Measurements from ENCODE around the gene NFKBIE.
"Not testable (repeated sequence)": the region's sequence is repeated elsewhere in the genome, so short reads cannot be mapped to it uniquely, and the experiment has no call there.

The NFKBIE gene, protein sequence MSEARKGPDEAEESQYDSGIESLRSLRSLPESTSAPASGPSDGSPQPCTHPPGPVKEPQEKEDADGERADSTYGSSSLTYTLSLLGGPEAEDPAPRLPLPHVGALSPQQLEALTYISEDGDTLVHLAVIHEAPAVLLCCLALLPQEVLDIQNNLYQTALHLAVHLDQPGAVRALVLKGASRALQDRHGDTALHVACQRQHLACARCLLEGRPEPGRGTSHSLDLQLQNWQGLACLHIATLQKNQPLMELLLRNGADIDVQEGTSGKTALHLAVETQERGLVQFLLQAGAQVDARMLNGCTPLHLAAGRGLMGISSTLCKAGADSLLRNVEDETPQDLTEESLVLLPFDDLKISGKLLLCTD

DNA sequence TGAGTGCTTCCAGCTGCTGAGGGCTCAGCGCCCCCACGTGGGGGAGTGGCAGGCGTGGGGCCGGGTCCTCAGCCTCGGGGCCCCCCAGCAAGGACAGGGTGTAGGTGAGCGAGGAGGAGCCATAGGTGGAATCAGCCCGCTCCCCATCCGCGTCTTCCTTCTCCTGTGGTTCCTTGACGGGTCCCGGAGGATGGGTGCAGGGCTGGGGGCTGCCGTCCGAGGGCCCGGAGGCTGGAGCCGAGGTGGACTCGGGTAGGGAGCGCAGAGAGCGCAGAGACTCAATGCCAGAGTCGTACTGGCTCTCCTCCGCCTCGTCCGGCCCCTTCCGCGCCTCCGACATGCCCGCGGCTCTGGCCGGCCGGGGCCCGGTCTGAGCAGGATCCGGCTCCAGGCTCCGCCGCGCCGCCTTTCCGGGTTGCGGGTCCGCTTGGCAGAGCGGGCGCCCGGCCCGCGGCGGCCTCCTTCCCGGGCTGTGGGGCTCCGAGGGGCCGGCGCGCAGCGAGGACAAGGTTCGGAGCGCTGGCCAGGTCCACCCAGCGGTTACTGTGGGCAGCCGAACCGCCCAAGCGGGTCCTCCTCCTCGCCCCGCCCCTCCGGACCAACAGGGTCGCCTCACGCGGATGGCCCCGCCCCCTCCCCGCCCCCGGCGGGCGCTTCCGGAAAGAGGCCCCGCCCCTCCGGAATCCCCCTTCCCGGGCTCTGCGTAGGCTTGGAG, at the start of gene NFKBIE:
NFKBIE (minus strand) TSS at position 545 of the 715 bp plus-strand sequence; CDS start at position 340, 205 bp downstream.
- peak; percentile 97 for DNase-seq

DNA sequence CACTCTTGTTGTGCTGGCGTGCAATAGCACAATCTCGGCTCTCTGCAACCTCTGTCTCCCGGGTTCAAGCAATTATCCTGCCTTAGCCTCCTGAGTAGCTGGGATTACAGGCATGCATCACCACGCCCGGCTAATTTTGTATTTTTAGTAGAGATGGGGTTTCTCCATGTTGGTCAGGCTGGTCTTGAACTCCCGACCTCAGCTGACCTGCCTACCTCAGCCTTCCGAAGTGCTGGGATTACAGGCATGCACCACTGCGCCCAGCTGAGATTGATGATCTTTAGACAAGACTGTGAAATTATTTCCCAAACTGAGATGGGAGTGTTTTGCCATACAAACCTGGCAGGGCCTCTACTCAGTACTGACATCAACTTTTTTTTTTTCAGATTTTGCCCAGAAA, 49.3 kb upstream of the NFKBIE start:
- not testable (repeated sequence) for DNase-seq

DNA sequence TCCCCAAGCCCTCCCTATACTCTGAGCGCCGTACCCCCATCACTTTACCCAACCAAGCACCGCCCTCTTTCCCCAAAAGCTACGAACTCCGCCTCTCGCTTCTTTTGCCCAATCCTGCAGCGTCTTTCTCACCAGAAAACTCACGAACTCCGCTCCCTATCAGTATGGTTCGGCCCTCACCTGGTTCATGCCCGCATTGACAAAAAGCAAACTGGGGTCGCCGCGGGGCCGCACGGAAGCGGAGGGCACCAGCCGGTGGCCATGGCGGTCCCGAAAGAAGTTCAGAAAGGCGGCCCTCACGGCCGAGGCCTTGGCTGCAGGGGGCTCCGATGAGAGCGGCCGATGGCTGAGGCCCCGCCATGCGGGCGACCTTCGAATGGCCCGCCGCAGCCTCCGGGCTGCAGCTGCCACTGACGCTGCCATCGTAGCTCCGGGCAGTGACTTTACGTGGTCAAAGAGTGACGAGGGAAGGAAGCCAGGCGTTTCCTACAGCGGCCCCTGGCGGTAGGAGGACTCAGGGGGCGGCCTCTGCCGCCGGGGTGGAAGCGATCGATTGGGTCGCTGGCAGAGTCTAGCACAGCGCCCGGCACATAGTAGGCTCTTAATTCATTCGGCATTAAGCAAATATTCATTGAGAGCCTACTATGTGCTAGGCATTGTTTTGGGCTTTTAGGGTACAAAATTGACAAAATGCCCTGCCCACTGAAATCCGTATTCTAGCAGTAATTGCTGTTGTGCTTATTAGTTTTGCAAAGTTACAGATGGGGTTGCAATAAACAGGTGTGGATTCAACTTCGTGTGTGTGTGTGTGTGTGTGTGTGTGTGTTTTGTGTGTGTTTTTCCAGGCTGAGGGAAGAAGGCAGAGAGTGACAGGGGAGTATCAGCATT, 47.8 kb upstream of the NFKBIE start, which contains the start of gene AARS2:
AARS2 (minus strand) TSS at position 447 of the 888 bp plus-strand sequence; CDS start at position 423, 24 bp downstream.
- DNase-seq, result peak; percentile 89

DNA sequence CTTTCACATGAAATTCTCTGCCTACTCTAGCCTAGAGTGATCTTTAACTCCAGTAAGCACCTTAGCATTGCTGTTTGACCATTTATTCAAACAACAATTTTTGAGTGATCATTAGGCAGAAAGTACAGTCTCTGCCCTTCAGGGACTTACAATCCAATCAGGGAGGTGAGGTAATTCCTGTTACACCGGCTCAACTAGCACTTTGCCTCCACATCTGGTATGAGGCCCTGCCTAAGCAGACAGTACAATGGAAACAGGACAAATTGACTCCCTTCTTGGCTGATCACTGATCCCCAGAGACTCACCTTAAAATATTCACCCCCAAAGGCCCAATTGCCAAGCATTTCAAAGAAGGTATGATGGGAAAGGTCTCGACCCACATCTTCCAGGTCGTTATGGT, 46.4 kb upstream of the NFKBIE start:
- DNase-seq, result no peak

DNA sequence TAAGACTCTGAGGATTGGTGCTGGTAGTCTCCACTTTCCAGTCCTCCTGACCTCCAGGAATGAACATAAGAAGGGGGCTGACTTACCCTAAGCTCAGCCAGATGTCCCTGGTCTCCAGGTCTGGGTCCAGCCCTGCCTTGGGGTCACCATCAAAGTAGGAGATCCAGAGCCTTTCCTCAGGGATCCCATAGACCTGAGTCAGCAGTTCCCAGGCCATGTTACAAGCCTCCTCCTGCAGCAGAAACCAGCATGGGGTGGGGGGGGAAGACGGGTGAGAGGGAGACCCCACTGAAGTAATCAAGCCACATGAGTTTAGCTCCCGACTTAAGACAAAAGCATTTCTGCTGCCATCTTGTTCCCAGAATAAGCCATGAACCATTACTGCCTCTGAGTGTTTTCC, 46.0 kb upstream of the NFKBIE start:
- no peak for DNase-seq

DNA sequence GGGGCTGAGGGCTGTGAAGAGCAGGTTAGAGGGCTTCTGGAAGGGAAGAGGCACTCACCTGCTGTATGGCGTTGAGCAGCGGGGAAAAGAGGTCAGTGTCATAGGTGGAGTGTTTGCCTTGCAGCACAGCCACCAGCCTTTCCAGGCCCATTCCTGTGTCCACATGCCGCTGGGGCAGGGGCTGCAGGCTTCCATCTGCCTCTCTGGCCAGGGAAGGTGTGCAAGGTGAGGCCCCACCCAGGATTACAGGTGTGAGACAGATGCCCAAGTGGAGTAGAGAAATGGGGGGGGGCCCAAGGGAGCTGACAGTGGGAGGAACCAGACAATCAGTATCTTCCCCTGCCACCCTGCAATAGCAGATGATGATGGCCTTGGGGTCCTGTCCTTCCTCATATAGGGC, 44.9 kb upstream of the NFKBIE start:
- DNase-seq, result no peak

DNA sequence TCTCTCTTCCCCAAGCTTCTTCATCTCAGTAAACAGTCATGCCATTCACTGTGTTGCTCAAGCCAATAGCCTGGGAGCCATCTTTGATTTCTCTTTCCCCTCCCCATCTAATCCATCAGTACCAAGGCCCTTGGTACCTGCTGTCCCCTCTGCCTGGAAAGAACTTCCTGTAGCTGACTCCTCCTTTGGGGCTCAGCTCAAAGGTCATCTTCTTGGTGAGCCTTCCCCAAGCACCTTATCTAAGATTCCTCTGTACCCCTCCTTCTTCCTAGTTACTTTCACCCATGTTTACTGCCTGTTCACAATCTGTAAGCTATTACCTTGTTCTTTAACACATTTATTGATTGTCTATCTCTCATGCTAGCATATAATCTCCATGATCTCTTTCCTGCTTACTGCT, 44.3 kb upstream of the NFKBIE start:
- DNase-seq, result no peak

DNA sequence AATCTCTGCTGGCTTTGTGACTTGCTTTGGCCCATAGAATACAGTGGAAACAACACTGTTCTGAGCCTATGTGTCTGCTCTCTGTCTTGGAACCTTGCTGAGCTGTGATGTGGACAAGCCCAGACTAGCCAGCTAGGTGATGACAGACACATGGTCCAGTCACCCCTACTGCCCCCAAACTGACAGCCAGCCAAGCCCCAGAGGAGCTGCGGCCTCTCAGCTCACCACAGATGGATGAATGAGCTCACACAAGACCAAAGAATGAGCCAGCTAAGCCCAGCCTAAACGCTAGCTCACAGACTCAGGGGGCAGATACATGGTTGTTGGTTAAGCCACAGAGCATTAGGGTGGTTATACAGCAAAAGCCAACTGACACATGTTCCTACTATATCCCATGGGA, 43.7 kb upstream of the NFKBIE start:
- DNase-seq, result no peak

DNA sequence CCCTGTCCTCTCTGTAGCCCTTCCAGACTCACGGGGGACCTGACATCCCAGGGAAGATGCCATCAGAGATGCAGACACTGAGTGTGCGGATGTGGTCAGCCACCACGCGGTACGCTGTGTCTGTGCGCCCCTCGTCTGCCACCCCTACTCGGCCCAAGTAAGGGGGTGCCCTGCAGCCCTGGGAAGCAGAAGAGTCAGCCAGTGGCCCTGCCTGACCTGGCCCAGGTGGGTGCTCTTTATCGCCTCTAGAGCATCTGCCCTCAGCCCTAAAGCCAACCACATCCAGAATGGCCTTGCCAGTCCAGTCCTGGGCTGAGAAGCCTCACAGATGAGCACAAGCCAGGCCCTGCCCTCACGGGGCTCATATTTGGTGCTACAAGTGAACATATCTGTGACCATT, 41.9 kb upstream of the NFKBIE start:
- no peak for DNase-seq

DNA sequence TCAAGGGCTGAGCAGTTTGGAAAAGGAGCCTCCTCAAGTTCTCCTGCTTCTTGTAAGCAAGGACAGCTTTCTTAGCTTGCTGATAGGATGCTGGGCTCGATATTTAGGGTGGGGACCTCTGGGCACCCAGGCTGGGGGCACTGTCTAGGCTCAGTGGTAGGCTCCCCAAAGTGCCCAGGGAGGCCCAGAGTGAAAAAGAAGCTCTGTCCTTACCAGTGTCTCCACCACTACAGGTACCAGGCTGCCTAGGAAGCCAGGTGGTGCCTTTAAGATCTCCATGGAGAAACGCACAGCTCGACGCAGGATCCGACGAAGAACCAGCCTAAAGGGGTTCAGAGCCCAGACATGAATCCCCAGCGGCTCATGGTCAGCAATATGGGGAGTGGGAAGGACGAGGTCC, 41.4 kb upstream of the NFKBIE start:
- DNase-seq, result no peak

DNA sequence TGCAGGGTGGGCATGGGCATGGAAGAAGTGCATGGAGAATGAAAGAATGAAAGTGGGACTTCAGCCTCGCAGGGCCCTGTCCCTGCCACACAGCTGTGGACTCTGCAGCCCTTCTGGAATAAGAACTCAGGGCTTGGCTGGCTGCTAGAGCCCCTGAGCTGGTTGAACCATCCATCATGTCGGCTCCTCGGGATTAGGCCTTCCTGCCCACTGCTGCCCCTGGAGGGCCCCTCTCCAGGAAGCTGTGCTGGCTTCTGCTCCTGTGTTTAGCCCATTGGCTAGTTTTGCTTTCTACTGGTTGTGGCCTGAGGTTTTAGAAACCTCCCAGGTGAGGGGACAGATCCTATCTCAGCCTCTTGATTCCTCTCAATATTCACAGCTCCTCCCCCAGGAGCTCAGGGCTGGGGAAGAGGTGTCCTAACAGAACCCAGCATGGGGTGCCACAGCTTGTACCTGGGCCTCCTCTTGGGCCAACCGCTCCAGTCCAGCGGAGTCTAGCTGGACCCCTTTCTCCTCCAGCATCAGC, 39.9 kb upstream of the NFKBIE start:
- no peak for DNase-seq

DNA sequence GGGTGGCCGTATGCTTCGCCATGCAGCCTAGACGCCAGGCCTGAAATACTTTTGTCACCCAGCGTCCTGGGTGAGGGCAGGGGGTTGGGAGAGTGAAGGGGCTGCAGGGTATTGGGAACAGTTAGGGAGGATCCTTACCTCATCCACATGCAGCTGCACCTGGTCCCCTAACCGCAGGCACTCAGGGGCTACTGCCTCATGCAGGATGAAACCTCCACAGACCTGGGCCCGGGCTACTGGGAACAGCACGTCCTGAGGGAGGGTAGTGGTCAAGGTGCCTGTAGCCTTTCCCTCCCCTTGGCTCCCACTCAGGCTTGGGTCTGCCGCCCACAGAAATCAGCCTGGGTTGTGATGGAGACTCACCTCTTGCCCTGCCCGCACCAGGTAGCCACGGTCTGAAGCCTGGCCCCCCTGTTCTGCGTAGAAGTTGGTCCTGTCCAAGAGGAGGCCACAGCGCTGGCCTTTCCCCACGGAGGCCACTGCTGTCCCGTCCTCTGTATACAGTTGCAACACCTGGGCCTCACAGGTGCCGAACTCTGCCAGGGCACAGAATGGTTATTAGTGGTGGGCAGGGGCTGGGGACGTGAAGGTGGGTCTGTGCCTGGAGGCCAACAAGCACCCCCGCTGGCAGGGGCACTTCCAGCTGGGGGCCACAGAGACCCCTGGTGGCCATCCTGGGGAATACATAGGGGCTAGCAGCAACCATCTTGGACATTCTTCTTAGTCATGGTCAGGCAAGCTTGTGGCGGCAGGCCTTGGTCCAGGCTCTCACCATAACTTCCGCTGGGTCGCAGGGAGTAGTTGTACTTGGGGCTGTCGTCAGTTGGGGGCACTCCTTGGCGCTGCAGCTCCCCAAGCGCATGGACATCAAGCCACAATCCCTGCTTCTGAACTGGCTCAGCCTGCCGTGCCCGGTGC, 39.2 kb upstream of the NFKBIE start:
- peak; percentile 47 for DNase-seq

DNA sequence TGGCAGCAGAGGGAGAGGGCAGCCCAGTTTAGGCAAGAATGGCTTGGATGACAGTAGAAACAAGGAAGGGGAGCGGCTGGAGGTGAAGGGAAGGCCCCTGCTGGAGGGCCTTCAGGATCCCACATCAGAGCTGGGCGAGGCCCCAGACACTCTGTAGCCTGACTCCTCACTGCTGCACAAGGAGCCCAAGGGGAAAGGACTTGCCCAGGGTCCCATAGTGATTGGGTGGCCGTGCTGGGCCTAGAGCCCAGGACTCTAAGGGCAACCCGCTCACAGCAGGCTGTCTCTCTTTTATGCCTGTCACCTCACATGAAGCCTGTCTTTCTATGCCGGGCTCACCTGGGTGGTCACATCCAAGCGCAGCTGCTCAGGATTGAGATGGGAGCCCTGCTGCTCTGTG, 38.5 kb upstream of the NFKBIE start:
- no peak for DNase-seq

DNA sequence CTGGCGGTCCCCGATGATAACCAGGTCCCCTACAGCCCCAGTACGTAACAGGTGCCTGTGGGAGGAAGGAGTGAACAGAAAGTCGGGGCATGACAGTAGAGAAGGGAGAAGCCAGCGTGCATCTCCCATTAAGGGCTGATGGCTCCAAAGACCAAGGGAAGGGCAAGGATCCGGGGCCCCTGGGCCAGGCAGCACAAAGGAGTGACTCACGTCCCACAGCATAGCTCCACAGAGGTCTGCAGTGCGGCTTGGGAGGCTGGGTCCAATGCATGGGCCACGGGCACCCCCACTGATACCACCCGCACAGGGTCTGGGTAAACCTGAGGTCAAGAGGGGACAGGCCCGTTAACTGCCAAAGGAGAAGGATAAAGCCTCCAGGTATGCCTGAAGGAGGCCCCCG, 37.5 kb upstream of the NFKBIE start:
- no peak for DNase-seq

DNA sequence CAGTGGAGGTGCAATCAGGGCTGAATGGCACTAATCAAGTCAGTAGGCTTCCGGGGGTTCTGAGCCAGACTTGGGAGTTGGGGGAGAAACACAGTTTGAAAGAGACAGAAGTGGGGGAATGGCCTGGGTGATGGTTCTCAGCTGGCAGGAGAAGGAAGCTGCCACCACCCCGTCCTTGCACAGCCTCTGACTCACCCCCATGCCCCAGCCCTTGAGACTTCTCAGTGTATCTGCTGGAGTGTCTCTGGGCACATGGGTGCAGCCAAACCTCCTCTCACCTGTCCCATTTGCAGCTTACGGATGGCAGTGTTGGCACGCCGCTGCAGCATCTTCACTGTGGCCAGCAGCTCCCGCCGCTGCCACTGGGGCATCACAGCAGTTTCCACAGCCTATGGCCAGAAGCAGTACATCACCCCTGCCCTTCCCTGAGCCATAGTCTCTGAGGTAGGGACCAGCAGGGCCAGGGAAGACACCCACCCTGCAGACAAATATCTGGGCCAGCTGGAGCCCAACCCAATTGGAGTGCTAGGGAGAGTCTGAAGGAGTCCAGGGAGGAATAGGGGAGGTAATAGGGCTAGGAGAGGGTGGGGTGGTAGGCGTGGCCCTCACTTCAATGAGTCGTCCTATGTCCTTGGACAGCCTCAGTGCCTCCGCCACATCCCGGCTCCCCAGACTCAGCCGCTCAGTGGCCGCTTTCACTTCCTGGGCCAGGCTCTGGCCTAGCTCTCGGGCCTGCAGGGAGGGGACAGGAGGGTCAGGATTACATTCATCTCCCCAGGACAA, 36.6 kb upstream of the NFKBIE start:
- no peak for DNase-seq

DNA sequence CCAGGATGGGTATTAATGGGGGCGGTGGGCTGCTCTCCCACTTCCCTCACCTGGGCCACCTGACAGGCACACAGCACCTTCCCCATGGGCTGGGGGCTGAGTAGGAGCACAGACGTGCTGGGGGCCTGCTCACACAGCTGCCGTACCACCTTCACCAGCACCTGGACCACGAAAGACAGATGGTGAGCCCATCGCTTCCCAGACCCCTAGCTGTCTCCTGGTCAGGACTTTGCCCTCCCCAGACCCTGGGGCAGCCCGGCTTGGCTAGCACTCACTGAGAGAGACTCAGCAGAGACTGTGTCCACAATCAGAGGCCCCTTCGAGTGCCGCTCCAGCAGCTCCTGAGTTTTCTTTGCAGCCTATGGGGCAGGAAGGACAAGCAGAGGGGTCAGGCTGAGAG, 35.8 kb upstream of the NFKBIE start:
- no peak for DNase-seq

DNA sequence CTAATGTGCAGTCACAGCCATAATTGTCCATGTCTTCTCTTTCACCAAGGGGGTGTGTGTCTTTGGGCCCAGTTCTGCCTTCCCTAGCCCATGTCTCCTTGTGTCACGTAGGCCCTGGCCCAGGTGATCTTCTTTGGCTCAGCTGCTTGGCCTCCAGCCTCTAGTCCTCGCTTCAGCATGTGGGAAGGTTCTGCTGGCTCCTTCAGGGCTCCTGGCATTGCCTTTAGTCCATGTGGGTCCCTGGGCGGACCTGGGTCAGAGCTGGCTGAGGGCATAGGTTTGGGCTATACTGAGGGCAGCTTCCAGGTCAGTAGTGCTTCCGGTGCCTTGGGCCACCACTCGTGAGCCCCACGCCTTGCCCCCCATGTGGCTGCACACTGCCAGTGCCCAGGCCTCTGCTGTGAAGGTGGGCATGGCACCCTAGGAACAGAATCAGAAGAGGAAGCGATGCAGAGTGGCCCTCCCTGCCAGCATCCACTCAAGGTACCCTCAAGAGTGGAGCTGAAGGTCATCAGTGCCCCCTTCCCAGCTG, 35.0 kb upstream of the NFKBIE start:
- no peak for DNase-seq

DNA sequence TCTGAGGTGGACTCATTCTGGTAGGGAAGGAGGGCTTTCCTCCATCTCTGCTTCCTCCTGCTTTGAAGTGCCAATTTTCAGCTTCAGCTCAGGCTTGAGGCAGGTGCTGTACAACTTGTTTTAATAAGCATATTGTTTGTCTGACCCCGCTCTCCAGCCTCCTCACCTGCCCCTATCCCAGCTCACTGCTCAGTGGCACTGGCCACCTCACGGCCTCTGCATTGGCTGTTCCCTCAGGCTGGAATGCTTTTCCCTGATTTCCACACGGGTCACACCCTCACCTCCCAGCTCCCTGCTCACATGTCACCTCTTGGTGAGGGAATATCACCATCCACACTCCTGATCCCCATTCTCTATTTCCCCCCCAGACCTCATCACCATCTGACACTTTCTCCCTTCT, 33.5 kb upstream of the NFKBIE start:
- DNase-seq, result no peak

DNA sequence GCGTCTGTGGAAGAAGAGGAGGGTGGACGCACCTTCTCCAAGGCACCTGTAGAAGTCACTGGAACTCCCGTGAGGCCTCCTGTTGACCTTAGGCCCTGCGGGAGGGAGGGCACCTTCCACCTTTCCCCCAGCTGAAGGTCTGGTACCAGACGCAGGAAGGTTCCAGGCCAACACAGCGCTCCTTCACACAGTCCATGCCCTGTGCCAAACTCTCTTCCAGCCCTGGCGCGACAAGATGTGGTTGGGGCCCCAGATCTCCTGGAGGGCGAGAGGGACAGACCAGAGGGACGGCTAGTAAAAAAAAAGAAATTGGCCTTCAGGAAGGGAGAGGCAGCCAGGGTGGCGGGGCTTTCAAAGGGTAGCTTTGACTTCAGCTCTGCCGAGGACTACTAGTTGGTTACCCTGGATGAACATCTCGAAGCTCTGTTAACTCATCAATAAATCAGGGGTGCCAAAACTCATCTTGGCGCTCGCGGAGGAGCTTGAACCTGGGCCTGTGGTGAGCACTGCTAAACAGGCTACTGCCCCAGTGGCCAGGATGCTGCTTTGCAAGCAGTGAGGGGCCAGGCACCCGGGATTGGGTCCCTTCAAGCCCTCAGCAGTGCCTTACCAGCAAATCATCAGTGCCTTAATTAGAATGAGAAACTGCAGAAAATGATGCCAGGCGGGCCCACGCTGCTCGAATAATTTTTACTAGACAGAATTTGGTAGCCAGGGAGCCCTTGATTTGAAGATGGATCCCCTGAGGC, 32.9 kb upstream of the NFKBIE start:
- DNase-seq, result no peak

All from CD4-positive, alpha-beta T cell treated with Interleukin-15 for 1 hour (primary cell).